ENCODE results near the gene CYP24A1. TPM values are rescaled to one million over a fixed set of nuclear protein-coding genes. Genes with fewer than 3 reads are reported as not detected.

Gene CYP24A1
- total RNA-seq, 4 donors from 2014 or later, result 1.0 to 2.5 (median 1.5) TPM; not detected in 1

DNA sequence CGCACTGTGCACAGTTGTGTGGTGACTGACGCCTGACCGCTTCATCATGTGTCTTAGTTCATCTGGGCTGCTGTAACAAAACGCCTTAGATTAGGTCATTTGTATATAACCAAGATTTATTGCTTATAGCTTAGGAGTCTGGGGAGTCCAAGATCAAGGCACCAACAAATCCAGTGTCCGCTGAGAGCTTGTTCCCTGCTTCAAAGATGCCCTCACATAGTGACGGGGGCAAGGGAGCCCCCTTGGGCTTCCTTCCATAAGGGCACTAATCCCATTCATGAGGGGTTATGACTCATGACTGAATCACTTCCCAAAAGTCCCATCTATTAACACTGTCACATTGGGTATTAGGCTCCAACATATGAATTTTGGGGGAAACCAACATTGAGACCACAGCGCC lies 34.6 kb downstream of the CYP24A1 start:
- Histone ChIP-seq H3K4me3 (no peak overlapping the region), H3K9me3 (no peaks in the 10 kb centered on the region), H3K36me3 (no peaks in the 10 kb centered on the region), H3K27me3 (peaks cover 3% of the 10 kb centered on the region), H3K27ac (no peak overlapping the region), H3K4me1 (no peaks in the 10 kb centered on the region)
- TF ChIP-seq, protein P1, sequence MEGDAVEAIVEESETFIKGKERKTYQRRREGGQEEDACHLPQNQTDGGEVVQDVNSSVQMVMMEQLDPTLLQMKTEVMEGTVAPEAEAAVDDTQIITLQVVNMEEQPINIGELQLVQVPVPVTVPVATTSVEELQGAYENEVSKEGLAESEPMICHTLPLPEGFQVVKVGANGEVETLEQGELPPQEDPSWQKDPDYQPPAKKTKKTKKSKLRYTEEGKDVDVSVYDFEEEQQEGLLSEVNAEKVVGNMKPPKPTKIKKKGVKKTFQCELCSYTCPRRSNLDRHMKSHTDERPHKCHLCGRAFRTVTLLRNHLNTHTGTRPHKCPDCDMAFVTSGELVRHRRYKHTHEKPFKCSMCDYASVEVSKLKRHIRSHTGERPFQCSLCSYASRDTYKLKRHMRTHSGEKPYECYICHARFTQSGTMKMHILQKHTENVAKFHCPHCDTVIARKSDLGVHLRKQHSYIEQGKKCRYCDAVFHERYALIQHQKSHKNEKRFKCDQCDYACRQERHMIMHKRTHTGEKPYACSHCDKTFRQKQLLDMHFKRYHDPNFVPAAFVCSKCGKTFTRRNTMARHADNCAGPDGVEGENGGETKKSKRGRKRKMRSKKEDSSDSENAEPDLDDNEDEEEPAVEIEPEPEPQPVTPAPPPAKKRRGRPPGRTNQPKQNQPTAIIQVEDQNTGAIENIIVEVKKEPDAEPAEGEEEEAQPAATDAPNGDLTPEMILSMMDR (IDR thresholded peaks at IDR 0.05), result no peak
- TF ChIP-seq POLR2AphosphoS5 (IDR thresholded peaks at IDR 0.05) (no peak), EP300 (IDR thresholded peaks at IDR 0.05) (no peak), POLR2A (IDR thresholded peaks at IDR 0.05) (no peak)
- WGBS, result 81% methylated on average over 7 of the region's 7 CpGs
- no peak for DNase-seq (ENCODE audit: low spot score in 2 of 2)

- Histone ChIP-seq H3K36me3 (no peaks in the 10 kb centered on the region), H3K4me1 (peaks cover 5% of the 10 kb centered on the region), H3K27me3 (peaks cover 3% of the 10 kb centered on the region), H3K27ac (no peak overlapping the region), H3K4me3 (no peak overlapping the region), H3K9me3 (no peaks in the 10 kb centered on the region)
- WGBS, result 78% methylated on average over 2 of the region's 2 CpGs
- no peak for DNase-seq (ENCODE audit: low spot score in 2 of 2)
- TF ChIP-seq, protein P1 (IDR thresholded peaks at IDR 0.05), result no peak
- no peak for TF ChIP-seq POLR2A (IDR thresholded peaks at IDR 0.05)
- no peak for TF ChIP-seq EP300 (IDR thresholded peaks at IDR 0.05)
- TF ChIP-seq POLR2AphosphoS5 (IDR thresholded peaks at IDR 0.05), result no peak
Observed at GRCh38 chr20:54138427-54138826, 35.4 kb downstream of the CYP24A1 start.

DNA sequence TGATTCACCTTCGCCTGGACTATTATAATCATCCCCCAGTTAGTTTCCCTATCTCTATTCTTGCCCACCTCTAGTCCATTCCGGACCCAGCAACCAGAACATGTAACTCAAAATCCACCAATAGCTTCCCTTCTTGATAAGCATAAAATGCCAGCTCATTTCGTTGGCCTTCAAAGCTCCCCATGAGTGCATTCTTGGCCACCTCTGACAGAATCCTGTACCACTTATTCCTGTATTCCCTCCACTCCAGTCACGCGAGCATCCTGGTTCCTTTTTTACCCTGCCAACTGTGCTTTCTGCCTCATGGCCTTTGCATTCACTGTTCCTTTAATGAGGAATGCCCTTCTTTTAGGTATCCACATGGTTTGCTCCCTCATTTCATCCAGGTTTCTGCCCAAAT lies 36.7 kb downstream of the CYP24A1 start:
- TF ChIP-seq, protein P1 (IDR thresholded peaks at IDR 0.05), result no peak
- no peak for TF ChIP-seq POLR2AphosphoS5 (IDR thresholded peaks at IDR 0.05)
- no peak for TF ChIP-seq POLR2A (IDR thresholded peaks at IDR 0.05)
- no peak for TF ChIP-seq EP300 (IDR thresholded peaks at IDR 0.05)
- no peak overlapping the region for H3K4me3 ChIP-seq
- WGBS, result 90% methylated on average over 5 of the region's 5 CpGs
- H3K27ac ChIP-seq, result no peak overlapping the region
- no peak for DNase-seq (ENCODE audit: low spot score in 2 of 2)
- peaks cover 12% of the 10 kb centered on the region for H3K4me1 ChIP-seq
- peaks cover 3% of the 10 kb centered on the region for H3K27me3 ChIP-seq
- no peaks in the 10 kb centered on the region for H3K36me3 ChIP-seq
- H3K9me3 ChIP-seq, result no peaks in the 10 kb centered on the region

- WGBS, result 98% methylated on average over 2 of the region's 2 CpGs
- Histone ChIP-seq H3K36me3 (no peaks in the 10 kb centered on the region), H3K27me3 (peaks cover 3% of the 10 kb centered on the region), H3K4me3 (no peak overlapping the region), H3K9me3 (no peaks in the 10 kb centered on the region), H3K27ac (no peak overlapping the region), H3K4me1 (peaks cover 19% of the 10 kb centered on the region)
- TF ChIP-seq, protein P1 (IDR thresholded peaks at IDR 0.05), result no peak
- no peak for TF ChIP-seq POLR2A (IDR thresholded peaks at IDR 0.05)
- TF ChIP-seq EP300 (IDR thresholded peaks at IDR 0.05), result no peak
- TF ChIP-seq POLR2AphosphoS5 (IDR thresholded peaks at IDR 0.05), result no peak
- DNase-seq (ENCODE audit: low spot score in 2 of 2), result no peak
Observed at GRCh38 chr20:54134445-54135220, 39.2 kb downstream of the CYP24A1 start.

Measured in suprapubic skin (tissue), 4 donors.